GM18498 (cell line): ENCODE measurements around the gene TUBGCP3.
"Not testable (repeated sequence)": the region's sequence is repeated elsewhere in the genome, so short reads cannot be mapped to it uniquely, and the experiment has no call there.

Experiments used
- ATAC-seq: cut with Tn5 transposase; IDR thresholded peaks from one replicate; pipeline ENCODE4 v1.9.1; 2021; ENCODE audit warnings: mild to moderate bottlenecking, moderate library complexity; ENCODE audit not compliant: unreplicated experiment

TUBGCP3 gene

GRCh38 chr13:112587764-112588489, at the start of gene TUBGCP3:
Gene TUBGCP3, minus strand, starts transcription at chr13:112588153. Its CDS starts 173 bp downstream, at chr13:112587980.
- peak; percentile 83 for ATAC-seq

- no peak for ATAC-seq
Observed at GRCh38 chr13:112637017-112637801, 49.3 kb upstream of the TUBGCP3 start.

- no peak for ATAC-seq
Observed at GRCh38 chr13:112636401-112636975, 48.5 kb upstream of the TUBGCP3 start.

GRCh38 chr13:112635323-112635722, 47.4 kb upstream of the TUBGCP3 start:
- ATAC-seq, result no peak

GRCh38 chr13:112634102-112634501, 46.1 kb upstream of the TUBGCP3 start:
- no peak for ATAC-seq

- ATAC-seq, result not testable (repeated sequence)
Observed at GRCh38 chr13:112630226-112630625, 42.3 kb upstream of the TUBGCP3 start.

- ATAC-seq, result no peak
Observed at GRCh38 chr13:112629161-112629560, 41.2 kb upstream of the TUBGCP3 start.

GRCh38 chr13:112627613-112628012, 39.7 kb upstream of the TUBGCP3 start:
- ATAC-seq, result not testable (repeated sequence)

GRCh38 chr13:112627161-112627560, 39.2 kb upstream of the TUBGCP3 start:
- ATAC-seq, result no peak

- ATAC-seq, result no peak
Observed at GRCh38 chr13:112626761-112627160, 38.8 kb upstream of the TUBGCP3 start.

GRCh38 chr13:112626124-112626523, 38.2 kb upstream of the TUBGCP3 start:
- no peak for ATAC-seq

GRCh38 chr13:112625698-112626097, 37.7 kb upstream of the TUBGCP3 start:
- no peak for ATAC-seq

GRCh38 chr13:112624602-112625430, 36.9 kb upstream of the TUBGCP3 start:
- no peak for ATAC-seq

GRCh38 chr13:112624040-112624439, 36.1 kb upstream of the TUBGCP3 start:
- no peak for ATAC-seq

GRCh38 chr13:112623051-112623711, 35.2 kb upstream of the TUBGCP3 start:
- no peak for ATAC-seq

- no peak for ATAC-seq
Observed at GRCh38 chr13:112622375-112622774, 34.4 kb upstream of the TUBGCP3 start.

- no peak for ATAC-seq
Observed at GRCh38 chr13:112619730-112620631, 32.0 kb upstream of the TUBGCP3 start.

- no peak for ATAC-seq
Observed at GRCh38 chr13:112618501-112618900, 30.5 kb upstream of the TUBGCP3 start.

- no peak for ATAC-seq
Observed at GRCh38 chr13:112617754-112618375, 29.9 kb upstream of the TUBGCP3 start.
